ENCODE results near the gene OGA. TPM values are rescaled to one million over a fixed set of nuclear protein-coding genes. Genes with fewer than 3 reads are reported as not detected.

The OGA gene
- total RNA-seq, result 100 to 1,000 TPM; 370 to 406 TPM
- 10 to 100 TPM; 35.7 to 43.7 (median 41.9) TPM for polyA plus RNA-seq
- total RNA-seq, result 184 to 609 (median 465) reads per million in 6 experiments

DNA sequence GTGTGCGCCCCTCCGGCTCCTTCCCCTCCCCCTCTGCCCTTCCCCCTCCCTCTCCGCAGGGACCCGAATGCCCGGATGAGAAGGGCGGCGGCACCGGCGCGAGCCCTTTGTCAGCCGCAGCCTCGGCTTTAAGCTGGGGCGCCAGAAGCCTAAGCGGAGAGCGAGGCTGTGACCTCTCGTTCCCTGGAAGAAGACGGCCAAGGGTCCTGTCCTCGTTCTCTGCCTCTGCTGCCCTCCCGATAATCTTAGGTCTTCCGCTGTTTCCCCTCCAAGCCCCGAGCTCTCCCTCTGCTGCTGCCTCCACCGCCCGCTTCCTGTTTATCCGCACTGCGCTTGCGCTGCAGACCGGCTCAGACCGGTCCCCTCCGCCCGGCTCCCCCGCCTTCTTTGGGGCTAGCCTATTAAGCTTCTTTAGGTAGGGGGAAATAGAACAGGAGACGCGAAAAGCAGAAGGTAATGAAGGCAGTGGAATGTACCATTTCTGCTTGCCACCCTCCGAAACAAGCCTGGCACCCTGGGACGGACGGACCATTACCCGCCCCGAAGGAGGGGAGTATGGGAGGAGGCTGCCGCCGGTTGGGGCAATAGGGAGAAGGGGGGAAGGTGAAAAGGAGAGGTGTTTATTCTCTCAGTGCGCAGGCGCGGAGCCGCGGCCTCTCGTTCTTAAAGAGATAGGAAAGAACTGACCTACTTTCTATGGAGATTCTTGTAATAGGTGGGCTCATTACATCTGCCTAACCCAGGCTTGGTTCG lies at the start of gene OGA:
Gene OGA (minus strand): TSS at position 326 of the 753 bp plus-strand sequence. CDS start 422 bp downstream, outside the sequence.
- Mint-ChIP-seq H3K9me3 (no peaks in the 10 kb centered on the region), H3K27me3 (peaks cover 0 to 2% (median 0%) of the 10 kb centered on the region in 5 donors), H3K4me1 (peaks cover 37 to 59% (median 46%) of the 10 kb centered on the region in 4 donors), H3K27ac (peak within 1 kb of the TSS; percentile 96 to 99 (median 98)), H3K36me3 (peaks cover 0 to 17% (median 0%) of the 10 kb centered on the region in 3 donors), H3K4me3 (peak within 1 kb of the TSS; percentile 94 to 100 (median 98))
- peak; percentile 93 to 100 (median 98) for DNase-seq
- POLR2A ChIA-PET, result interaction anchor here (0.6 to 5.9 kb wide), 26 partner anchors 9 to 841 kb away, joined by 3 to 118 read pairs (median 4); partner anchors contain the start of genes FBXL15, FBXW4, LDB1 and NOLC1
- peak; percentile 90 to 91 for ATAC-seq

DNA sequence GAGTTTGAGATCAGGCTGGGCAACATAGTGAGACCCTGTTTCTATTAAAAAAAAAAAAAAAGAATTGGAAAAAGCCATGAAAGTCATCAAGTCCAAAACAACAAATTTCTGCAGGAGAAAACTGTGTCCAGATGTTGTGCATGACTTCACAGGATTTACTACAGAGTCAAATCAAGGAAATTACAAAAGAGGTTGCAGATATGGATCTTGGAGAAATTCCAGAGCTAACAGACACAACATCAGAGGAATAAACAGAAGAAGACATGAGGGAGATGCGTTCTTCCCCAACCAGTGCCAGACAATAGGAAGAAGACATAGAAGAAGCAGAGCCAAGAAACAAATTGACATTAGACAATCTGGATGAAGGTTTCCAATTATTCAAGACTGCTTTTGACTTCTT lies 49.7 kb upstream of the OGA start:
- POLR2A ChIA-PET, result no interaction called here
- Mint-ChIP-seq H3K4me1 (no peaks in the 10 kb centered on the region), H3K9me3 (peaks cover 0 to 13% (median 2%) of the 10 kb centered on the region in 9 donors), H3K36me3 (peaks cover 7 to 38% (median 25%) of the 10 kb centered on the region in 3 donors), H3K27me3 (no peaks in the 10 kb centered on the region), H3K4me3 (no peak overlapping the region), H3K27ac (no peak overlapping the region)
- no peak for ATAC-seq
- DNase-seq, result no peak

DNA sequence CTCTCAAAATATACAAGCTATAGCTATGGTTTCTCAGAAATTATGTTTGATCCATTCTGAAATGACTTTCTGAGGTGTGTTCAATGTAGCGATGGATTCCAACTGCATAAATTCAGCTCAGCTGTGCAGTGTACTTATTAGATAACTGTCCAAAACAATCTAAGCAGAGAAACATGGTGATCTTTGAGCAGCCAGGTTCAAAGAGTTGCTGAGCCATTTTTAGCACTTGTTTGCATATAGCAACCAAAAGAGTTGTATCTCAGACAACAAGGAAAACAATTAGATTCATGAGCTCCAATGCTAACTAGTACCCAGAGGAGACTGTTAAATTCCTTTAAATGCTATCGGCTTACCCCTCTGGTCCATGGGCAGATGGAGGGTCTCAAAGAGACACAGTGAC lies 41.3 kb upstream of the OGA start:
- Mint-ChIP-seq H3K4me3 (no peak overlapping the region), H3K9me3 (peaks cover 4 to 18% (median 9%) of the 10 kb centered on the region in 9 donors), H3K27ac (no peak overlapping the region), H3K27me3 (no peaks in the 10 kb centered on the region), H3K4me1 (peaks cover 2 to 10% (median 6%) of the 10 kb centered on the region in 4 donors), H3K36me3 (peaks cover 18 to 54% (median 26%) of the 10 kb centered on the region in 3 donors)
- DNase-seq (no peak), ATAC-seq (no peak)
- POLR2A ChIA-PET, result interaction anchor here (0.9 kb wide), 1 partner anchor 41 kb away, joined by 4 read pairs; the partner anchor contains the start of gene OGA

DNA sequence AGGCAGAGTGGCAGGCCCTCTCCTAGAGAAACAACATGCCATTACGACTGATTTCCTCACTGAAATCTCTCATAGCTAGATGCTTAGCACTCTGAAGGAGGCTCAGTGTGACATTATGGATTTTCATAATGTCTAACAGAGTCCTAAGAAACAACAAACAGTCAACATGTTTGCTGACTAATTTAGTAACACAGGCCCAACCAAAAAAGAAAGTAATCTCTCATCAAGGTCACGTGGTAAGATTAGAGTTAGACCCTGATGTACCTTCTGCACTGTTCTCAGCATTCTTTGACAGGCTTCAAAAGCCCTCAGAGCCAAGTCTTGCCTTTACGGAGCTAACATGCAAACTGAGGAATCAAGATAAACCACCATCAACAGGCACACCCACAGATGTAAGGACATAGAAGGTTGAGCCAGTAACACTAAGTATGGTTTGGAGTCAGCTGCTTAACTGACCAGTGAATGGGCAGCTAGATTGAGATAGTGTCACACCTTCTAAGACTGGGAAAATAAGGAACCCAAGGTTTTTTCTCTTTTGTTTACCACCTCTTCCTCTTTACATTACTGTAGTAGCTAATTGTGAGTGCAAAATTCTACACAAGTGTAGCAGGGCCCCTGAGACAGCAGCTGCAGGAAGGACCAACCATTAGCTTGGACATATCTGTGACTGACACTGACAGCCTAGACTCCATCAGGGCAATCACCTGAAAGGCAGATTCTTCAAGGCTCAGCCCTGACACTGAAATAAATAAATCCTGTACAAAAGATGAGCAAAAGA lies 40.7 kb upstream of the OGA start:
- no peak for DNase-seq

DNA sequence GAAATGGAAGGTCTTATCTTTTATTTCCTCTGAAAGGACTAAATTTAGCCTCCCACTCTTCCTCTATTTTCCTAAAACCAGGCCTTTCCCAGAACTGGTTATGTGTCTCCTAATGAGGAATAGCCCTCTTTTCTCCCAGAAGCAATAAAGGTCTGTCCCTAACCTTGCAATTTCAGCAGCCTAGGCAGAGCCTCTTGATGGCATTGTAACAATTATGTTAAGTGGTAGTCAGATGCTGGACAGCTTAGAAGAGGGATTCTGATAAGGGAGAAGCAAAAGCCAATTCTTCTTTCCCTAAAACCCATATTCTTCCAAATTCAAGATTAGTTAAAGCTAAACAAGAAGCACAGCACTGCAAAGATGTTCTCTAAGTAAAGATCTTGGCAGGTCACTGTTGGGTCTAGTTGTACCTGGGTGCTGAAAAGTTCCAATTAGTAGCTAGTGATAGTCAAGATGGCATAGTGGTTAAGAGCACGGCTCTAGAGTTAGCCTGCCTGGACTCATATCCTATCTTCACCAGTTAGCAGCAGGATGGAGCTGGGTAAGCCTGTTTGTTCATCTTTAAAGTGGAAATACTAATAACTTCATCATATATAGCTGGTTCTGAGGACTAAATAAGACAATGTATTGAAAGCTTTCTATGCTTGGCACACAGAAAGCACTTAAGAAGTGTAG lies 39.7 kb upstream of the OGA start:
- Mint-ChIP-seq H3K27me3 (peaks cover 0 to 2% (median 0%) of the 10 kb centered on the region in 5 donors), H3K27ac (no peak overlapping the region), H3K4me3 (no peak overlapping the region), H3K36me3 (peaks cover 18 to 48% (median 24%) of the 10 kb centered on the region in 3 donors), H3K9me3 (peaks cover 4 to 18% (median 9%) of the 10 kb centered on the region in 9 donors), H3K4me1 (peaks cover 2 to 10% (median 6%) of the 10 kb centered on the region in 4 donors)
- DNase-seq, result no peak
- ATAC-seq, result no peak
- POLR2A ChIA-PET, result no interaction called here

More for the DNA sequence above, 40.7 kb upstream of the OGA start:
- Mint-ChIP-seq H3K4me1 (peaks cover 2 to 10% (median 6%) of the 10 kb centered on the region in 4 donors), H3K9me3 (peaks cover 4 to 18% (median 9%) of the 10 kb centered on the region in 9 donors), H3K4me3 (peak overlapping the region in 1 of 10 donors; percentile 50), H3K27ac (peak overlapping the region in 1 of 10 donors; percentile 31), H3K36me3 (peaks cover 18 to 51% (median 26%) of the 10 kb centered on the region in 3 donors), H3K27me3 (no peaks in the 10 kb centered on the region)
- no peak for ATAC-seq
- POLR2A ChIA-PET, result interaction anchor here (0.9 kb wide), 1 partner anchor 40 kb away, joined by 4 read pairs; the partner anchor contains the start of gene OGA

DNA sequence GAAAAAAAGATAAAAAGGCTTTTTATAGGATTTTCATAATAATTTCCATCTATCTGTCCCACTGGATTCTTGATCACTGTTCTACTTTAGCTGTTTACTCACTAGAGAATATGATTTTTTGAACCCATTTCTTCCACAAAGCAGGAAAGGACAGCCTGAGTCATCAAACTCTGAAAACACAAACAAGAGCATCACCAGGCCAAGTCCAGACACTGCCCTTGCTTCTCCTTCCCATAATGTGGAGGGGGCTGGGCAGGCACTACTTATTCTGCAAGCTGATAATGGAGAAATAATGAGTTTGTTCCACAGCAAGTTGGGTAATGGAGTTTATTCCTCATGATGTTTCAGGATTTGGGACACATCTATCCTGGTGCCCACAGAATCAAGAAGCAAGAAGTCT lies 38.4 kb upstream of the OGA start:
- peaks cover 18 to 46% (median 20%) of the 10 kb centered on the region in 3 donors for H3K36me3 Mint-ChIP-seq
- no peak for DNase-seq
- POLR2A ChIA-PET, result interaction anchor here (0.6 kb wide), 1 partner anchor 52 kb away, joined by 5 read pairs; no protein-coding TSS in a partner anchor
- ATAC-seq, result no peak
- H3K27ac Mint-ChIP-seq, result no peak overlapping the region
- H3K9me3 Mint-ChIP-seq, result peaks cover 4 to 18% (median 9%) of the 10 kb centered on the region in 9 donors
- peaks cover 0 to 2% (median 0%) of the 10 kb centered on the region in 5 donors for H3K27me3 Mint-ChIP-seq
- peaks cover 2 to 10% (median 6%) of the 10 kb centered on the region in 4 donors for H3K4me1 Mint-ChIP-seq
- H3K4me3 Mint-ChIP-seq, result no peak overlapping the region

DNA sequence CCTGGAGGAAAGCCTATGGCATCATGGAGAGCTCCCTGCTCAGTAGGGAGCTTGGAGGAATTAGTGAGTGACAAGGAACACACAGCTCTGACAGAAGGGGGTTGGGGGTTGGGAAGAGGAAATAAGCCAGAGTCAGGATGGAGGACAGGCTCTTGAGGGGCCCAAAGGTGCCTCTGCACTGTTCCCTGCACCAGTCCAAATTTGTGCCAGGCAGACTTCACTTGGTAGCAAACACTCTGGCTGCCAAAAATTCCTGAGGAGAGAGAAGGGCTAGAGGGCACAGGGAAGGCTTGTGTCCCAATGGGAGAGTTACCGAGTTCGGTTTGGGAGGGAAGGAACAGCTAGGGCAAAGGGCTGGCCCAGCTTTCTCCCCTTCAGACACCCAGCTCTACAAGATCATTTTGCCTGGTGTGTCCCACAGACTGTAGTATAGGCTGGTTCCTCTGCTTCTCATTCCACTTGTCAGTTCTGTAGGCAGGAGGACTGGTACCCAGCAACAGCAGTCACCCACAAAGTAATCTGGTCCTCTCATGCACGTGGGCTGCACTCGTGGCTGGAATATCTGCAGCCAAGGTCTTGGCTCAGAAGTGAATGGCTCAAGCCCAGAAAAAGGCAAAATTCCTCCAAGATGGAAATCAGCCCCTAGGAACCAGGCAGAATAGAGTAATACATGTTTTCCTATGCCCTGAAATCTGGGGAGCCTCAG lies 33.3 kb upstream of the OGA start:
- peaks cover 0 to 2% (median 0%) of the 10 kb centered on the region in 9 donors for H3K9me3 Mint-ChIP-seq
- peaks cover 0 to 6% (median 0%) of the 10 kb centered on the region in 5 donors for H3K27me3 Mint-ChIP-seq
- DNase-seq (no peak), ATAC-seq (no peak)
- peaks cover 19 to 57% (median 36%) of the 10 kb centered on the region in 3 donors for H3K36me3 Mint-ChIP-seq
- H3K27ac Mint-ChIP-seq, result peak overlapping the region in 1 of 10 donors; percentile 72
- POLR2A ChIA-PET, result no interaction called here
- peaks cover 0 to 1% (median 0%) of the 10 kb centered on the region in 4 donors for H3K4me1 Mint-ChIP-seq
- H3K4me3 Mint-ChIP-seq, result no peak overlapping the region

DNA sequence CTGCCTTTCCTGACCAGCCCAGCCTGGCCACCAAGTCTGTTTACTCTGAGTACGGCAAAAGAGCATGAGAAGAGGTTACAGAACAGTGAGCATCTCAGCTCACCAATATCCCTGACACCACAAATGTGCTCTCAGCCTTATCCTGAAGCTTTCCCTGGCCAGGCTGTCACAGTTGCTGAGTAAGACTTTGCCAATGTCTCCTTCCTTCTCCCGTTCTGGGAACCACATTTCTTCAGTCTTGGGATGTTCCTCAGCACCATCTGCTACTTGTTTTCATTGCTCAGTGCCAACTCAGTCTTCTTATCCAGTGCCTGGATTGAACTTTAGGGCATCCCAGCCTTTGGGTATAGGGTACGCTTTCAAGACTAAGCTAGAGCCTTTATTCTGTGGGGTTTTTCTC lies 32.5 kb upstream of the OGA start:
- peak overlapping the region in 2 of 10 donors; percentile 43 to 64 for H3K27ac Mint-ChIP-seq
- H3K9me3 Mint-ChIP-seq, result peaks cover 0 to 2% (median 0%) of the 10 kb centered on the region in 9 donors
- no peak for DNase-seq

DNA sequence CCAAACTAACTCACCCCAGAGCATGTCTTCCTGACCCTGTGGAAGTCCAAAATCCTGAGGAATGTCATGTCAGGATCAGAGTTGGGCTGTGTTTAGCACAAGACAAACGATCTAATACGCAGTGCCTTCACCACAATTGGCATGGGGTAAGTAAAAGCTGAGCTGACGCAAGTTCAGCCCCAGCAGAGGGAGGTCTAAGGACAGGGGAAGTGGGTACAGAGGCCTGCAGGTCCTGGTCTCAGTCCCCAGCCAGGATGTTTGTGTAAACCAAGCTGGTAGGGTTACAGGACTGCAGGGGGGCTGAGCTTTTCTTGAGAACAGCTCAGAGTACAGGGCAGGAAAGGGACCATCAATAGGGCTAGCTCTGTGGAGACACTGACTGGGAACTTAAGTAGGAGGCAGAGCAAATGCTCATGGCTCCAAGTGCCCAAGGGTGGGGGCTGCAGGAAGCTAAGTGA lies 30.7 kb upstream of the OGA start:
- H3K4me3 Mint-ChIP-seq, result no peak overlapping the region
- DNase-seq (no peak), ATAC-seq (no peak)
- POLR2A ChIA-PET, result interaction anchor here (1.3 kb wide), 1 partner anchor 52 kb away, joined by 3 read pairs; no protein-coding TSS in a partner anchor
- H3K4me1 Mint-ChIP-seq, result peaks cover 6 to 16% (median 13%) of the 10 kb centered on the region in 4 donors
- peaks cover 0 to 6% (median 0%) of the 10 kb centered on the region in 5 donors for H3K27me3 Mint-ChIP-seq
- H3K27ac Mint-ChIP-seq, result peak overlapping the region in 1 of 10 donors; percentile 49
- H3K36me3 Mint-ChIP-seq, result peaks cover 19 to 71% (median 36%) of the 10 kb centered on the region in 3 donors
- H3K9me3 Mint-ChIP-seq, result peaks cover 0 to 2% (median 0%) of the 10 kb centered on the region in 9 donors

More for the DNA sequence above, 32.5 kb upstream of the OGA start:
- POLR2A ChIA-PET, result no interaction called here
- no peak for ATAC-seq
- H3K4me3 Mint-ChIP-seq, result no peak overlapping the region
- H3K36me3 Mint-ChIP-seq, result peaks cover 19 to 64% (median 36%) of the 10 kb centered on the region in 3 donors
- peaks cover 0 to 6% (median 0%) of the 10 kb centered on the region in 5 donors for H3K27me3 Mint-ChIP-seq
- peaks cover 0 to 1% (median 0%) of the 10 kb centered on the region in 4 donors for H3K4me1 Mint-ChIP-seq

DNA sequence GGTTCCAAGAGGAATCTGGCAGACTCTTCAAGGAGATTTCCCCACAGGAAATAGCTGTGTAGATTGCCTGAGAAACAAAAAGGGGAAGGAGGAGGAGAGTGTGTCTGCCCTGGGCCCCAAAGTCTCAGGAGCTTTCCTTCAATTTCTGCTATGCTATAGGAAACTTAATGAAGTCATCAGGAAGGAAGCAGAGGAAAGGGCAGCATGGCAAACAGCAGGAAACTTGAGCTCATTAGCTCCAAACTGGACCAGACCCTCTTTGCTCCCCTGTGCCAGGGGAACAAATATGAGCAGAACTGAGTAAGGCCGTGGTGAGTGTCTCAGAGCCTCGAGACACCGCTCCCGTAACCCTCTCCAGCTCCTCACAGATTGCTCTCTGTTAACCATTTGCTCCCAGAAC lies 30.2 kb upstream of the OGA start:
- peaks cover 0 to 6% (median 0%) of the 10 kb centered on the region in 5 donors for H3K27me3 Mint-ChIP-seq
- no peak overlapping the region for H3K4me3 Mint-ChIP-seq
- H3K27ac Mint-ChIP-seq, result no peak overlapping the region
- H3K9me3 Mint-ChIP-seq, result no peaks in the 10 kb centered on the region
- DNase-seq (no peak), ATAC-seq (no peak)
- peaks cover 19 to 71% (median 36%) of the 10 kb centered on the region in 3 donors for H3K36me3 Mint-ChIP-seq
- POLR2A ChIA-PET, result interaction anchor here (1.3 kb wide), 1 partner anchor 51 kb away, joined by 3 read pairs; no protein-coding TSS in a partner anchor
- H3K4me1 Mint-ChIP-seq, result peaks cover 6 to 20% (median 13%) of the 10 kb centered on the region in 4 donors

DNA sequence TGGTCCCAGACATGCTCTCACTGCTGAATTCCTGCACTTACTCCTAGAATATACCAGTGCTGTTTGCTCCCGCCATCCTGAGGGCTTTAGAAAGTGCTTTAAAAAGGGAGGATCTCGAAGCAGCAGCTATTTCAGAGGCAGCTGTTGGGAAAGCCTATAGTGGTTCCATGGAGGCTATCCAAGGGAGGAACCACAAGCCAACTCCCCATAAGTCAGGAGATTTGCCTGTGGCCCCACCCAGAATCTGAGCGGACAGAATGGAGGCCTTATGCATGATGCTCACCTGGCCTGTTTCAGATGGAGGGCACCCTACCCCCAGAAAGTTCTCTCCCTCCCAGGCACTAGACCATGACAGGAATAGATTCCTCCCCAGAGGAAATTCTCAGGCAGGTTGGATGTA lies 27.6 kb upstream of the OGA start:
- H3K9me3 Mint-ChIP-seq, result no peaks in the 10 kb centered on the region
- peaks cover 25 to 46% (median 35%) of the 10 kb centered on the region in 4 donors for H3K4me1 Mint-ChIP-seq
- no peak overlapping the region for H3K4me3 Mint-ChIP-seq
- POLR2A ChIA-PET, result interaction anchor here (0.6 kb wide), 1 partner anchor 1344 kb away, joined by 3 read pairs; no protein-coding TSS in a partner anchor
- DNase-seq, result no peak
- no peak overlapping the region for H3K27ac Mint-ChIP-seq
- no peak for ATAC-seq
- H3K36me3 Mint-ChIP-seq, result peaks cover 19 to 55% (median 29%) of the 10 kb centered on the region in 3 donors
- H3K27me3 Mint-ChIP-seq, result peaks cover 0 to 5% (median 4%) of the 10 kb centered on the region in 5 donors

Data from naive thymus-derived CD8-positive, alpha-beta T cell (primary cell).